PC-3 (cell line): ENCODE data around the gene STAC3.

Experiments
- CTCF ChIP-seq: fragments of 300-600 bp; sonication (generic); conservative IDR thresholded peaks from 2 replicates; pipeline ENCODE4 v1.5.1; 2017; ENCODE audit warnings: antibody characterized with exemption, low read depth, mild to moderate bottlenecking, low read length
- EZH2phosphoT487 ChIP-seq: fragments of 300-600 bp; sonication (generic); IDR thresholded peaks from 2 replicates; pipeline ENCODE4 v1.6.1; 2018; ENCODE audit warnings: mild to moderate bottlenecking, antibody characterized with exemption, low read length, borderline replicate concordance

GRCh38 chr12:57236925-57237595, 13.9 kb downstream of the STAC3 start:
- TF ChIP-seq CTCF, result no peak
- no peak for TF ChIP-seq EZH2phosphoT487
